K562 (cell line): ENCODE data around the gene HMOX2. TPM values are rescaled to one million over a fixed set of nuclear protein-coding genes. Genes with fewer than 3 reads are reported as not detected.

Experiments
- FOSL1 ChIP-seq: fragments of 200-800 bp; sonication (Bioruptor generic); conservative IDR thresholded peaks from 2 replicates; pipeline ENCODE4 v1.6.1; 2016; ENCODE audit warnings: missing genetic modification characterization, missing compliant biosample characterization
- HDAC3 ChIP-seq: fragments of 450-650 bp; IDR thresholded peaks from 2 replicates; pipeline ENCODE4 v1.6.1; 2018; ENCODE audit warnings: borderline replicate concordance, mild to moderate bottlenecking, moderate library complexity; ENCODE audit not compliant: partially characterized antibody
- MAFF ChIP-seq: IDR thresholded peaks from 2 replicates; pipeline ENCODE4 v1.6.1; 2012; ENCODE audit warnings: low read length, improper control_type of control experiment
- NFYB ChIP-seq: IDR thresholded peaks from 2 replicates; pipeline ENCODE4 v1.6.1; 2011; ENCODE audit warnings: mild to moderate bottlenecking, moderate library complexity; ENCODE audit not compliant: insufficient read length; ENCODE audit errors: extremely low read depth
- POLR2H ChIP-seq: IDR thresholded peaks from 2 replicates; pipeline ENCODE4 v1.6.1; 2016; ENCODE audit warnings: missing genetic modification characterization, low read depth, mild to moderate bottlenecking, control low read depth, missing compliant biosample characterization, moderate library complexity
- PTBP1 ChIP-seq: fragments of 200-400 bp; formaldehyde crosslinking; IDR thresholded peaks from 2 replicates; pipeline ENCODE4 v1.6.1; 2017; ENCODE audit warnings: low read depth, low read length
- RUNX1 ChIP-seq: sonication (generic); IDR thresholded peaks from 2 replicates; pipeline ENCODE4 v1.6.1; 2016; ENCODE audit warnings: antibody characterized with exemption, low read depth
- TAF15 ChIP-seq: fragments of 200-400 bp; formaldehyde crosslinking; IDR thresholded peaks from 2 replicates; pipeline ENCODE4 v1.6.1; 2017; ENCODE audit warnings: mild to moderate bottlenecking, low read depth, low read length, moderate library complexity
- XRCC4 ChIP-seq: IDR thresholded peaks from one replicate; pipeline ENCODE4 v1.6.1; 2011; ENCODE audit not compliant: insufficient read depth, insufficient read length; ENCODE audit errors: extremely low read depth
- polyA plus RNA-seq, 8 experiments: library from polyadenylated mRNA; depleted of rRNA in 4 of 8; stranded (reverse) in 5 of 8; unstranded in 3 of 8; fragments of >200 nt; fragmentation: Nextera tagmentation in 2 of 8; fragmentation: Illumina TruSeq in 1 of 8; extraction: Ambion mirVana in 2 of 8; extraction: Trizol in 1 of 8; gene quantifications; 2 replicates each; pipeline versions ENCODE4 v1.2.1 to v1.2.3, GENCODE V29; 2011 to 2014; ENCODE audit warnings: inconsistent platforms in 1 of 8, missing spikeins in 1 of 8
- total RNA-seq, 7 experiments: library from RNA; depleted of rRNA in 6 of 7; stranded (reverse); fragments of >200 nt in 6 of 7; fragmentation: Illumina TruSeq in 2 of 7; extraction: Trizol in 2 of 7; gene quantifications; 2 replicates each; pipeline versions ENCODE4 v1.2.1 to v1.2.3, GENCODE V29; 2011 to 2021; ENCODE audit warnings: low replicate concordance in 1 of 7
- TF ChIP-seq, protein P1 (sequence below): sonication (generic); formaldehyde crosslinking; IDR thresholded peaks from 2 replicates; pipeline ENCODE4 v1.8.0; 2022; ENCODE audit warnings: missing genetic modification reagents, mild to moderate bottlenecking, borderline replicate concordance
- TF ChIP-seq, protein P2 (sequence below): fragments of 250-450 bp; sonication (Bioruptor Pico); IDR thresholded peaks from 2 replicates; pipeline ENCODE4 v1.9.0; 2021; ENCODE audit warnings: mild to moderate bottlenecking, inconsistent platforms
- TF ChIP-seq, protein P3 (sequence below): fragments of 250-450 bp; sonication (Bioruptor Pico); IDR thresholded peaks from 2 replicates; pipeline ENCODE4 v1.5.0; 2022; ENCODE audit warnings: mild to moderate bottlenecking
- TF ChIP-seq, protein P4 (sequence below): fragments of 250-450 bp; sonication (Bioruptor Pico); IDR thresholded peaks from 2 replicates; pipeline ENCODE4 v1.8.0; 2022; ENCODE audit warnings: inconsistent platforms
- TF ChIP-seq, protein P5 (sequence below): fragments of 450-650 bp; IDR thresholded peaks from 2 replicates; pipeline ENCODE4 v1.6.1; 2018; ENCODE audit not compliant: partially characterized antibody

The HMOX2 gene
- total and polyA plus RNA-seq, 9 of the 15 experiments (the other 6 are each of a cell fraction or from before 2014, with no cell fraction given), result 26.8 to 87.4 (median 57.4) TPM

DNA sequence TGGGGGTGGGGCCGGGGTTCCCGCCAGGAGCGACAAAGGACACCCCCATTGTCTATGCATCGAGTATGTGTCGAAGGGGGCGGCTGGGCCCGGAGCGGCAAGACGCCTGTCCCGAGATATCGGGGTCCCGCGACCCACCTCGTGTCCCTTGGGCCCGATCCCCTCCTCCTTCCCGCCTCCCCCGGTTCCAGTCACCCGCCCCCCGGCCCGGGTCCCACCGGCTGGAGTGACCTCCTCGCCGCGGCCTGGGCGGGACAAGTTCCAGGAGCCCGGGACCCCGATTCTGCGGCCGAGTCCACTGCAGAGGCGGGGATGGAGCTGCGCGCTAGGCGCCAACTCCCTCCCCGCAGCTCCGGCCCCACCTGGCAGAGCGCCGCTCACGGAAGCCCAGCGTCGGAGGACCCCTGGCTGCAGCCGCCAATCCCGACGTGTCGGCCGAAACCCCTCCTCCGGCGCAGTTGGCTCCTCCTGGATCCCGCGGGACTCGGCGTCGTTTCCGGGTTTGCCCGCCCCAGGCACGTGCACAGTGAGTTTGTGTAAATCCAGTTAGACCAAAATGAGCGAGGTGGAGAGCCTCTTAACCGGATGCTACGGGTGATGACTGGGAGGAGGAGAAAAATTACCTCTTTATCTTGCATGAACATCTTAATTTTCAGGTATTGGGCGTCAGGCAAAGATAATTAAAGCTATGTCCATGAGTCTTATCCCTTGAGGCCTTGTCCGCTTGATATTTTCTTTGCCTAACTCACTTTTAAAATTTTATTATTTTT is 1.8 kb upstream of the HMOX2 start, which contains the start of gene NMRAL1 (continued):
- TF ChIP-seq, protein P1, sequence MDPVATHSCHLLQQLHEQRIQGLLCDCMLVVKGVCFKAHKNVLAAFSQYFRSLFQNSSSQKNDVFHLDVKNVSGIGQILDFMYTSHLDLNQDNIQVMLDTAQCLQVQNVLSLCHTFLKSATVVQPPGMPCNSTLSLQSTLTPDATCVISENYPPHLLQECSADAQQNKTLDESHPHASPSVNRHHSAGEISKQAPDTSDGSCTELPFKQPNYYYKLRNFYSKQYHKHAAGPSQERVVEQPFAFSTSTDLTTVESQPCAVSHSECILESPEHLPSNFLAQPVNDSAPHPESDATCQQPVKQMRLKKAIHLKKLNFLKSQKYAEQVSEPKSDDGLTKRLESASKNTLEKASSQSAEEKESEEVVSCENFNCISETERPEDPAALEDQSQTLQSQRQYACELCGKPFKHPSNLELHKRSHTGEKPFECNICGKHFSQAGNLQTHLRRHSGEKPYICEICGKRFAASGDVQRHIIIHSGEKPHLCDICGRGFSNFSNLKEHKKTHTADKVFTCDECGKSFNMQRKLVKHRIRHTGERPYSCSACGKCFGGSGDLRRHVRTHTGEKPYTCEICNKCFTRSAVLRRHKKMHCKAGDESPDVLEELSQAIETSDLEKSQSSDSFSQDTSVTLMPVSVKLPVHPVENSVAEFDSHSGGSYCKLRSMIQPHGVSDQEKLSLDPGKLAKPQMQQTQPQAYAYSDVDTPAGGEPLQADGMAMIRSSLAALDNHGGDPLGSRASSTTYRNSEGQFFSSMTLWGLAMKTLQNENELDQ, result no peak
- TF ChIP-seq TAF15 (no peak), XRCC4 (no peak), RUNX1 (no peak), HDAC3 (peak; percentile 36), PTBP1 (no peak), POLR2H (tag) (peak; percentile 85), FOSL1 (tag) (no peak), NFYB (peak; percentile 45), MAFF (peak; percentile 49; the same call in 1 of the 2 replicates)
- TF ChIP-seq, protein P2, sequence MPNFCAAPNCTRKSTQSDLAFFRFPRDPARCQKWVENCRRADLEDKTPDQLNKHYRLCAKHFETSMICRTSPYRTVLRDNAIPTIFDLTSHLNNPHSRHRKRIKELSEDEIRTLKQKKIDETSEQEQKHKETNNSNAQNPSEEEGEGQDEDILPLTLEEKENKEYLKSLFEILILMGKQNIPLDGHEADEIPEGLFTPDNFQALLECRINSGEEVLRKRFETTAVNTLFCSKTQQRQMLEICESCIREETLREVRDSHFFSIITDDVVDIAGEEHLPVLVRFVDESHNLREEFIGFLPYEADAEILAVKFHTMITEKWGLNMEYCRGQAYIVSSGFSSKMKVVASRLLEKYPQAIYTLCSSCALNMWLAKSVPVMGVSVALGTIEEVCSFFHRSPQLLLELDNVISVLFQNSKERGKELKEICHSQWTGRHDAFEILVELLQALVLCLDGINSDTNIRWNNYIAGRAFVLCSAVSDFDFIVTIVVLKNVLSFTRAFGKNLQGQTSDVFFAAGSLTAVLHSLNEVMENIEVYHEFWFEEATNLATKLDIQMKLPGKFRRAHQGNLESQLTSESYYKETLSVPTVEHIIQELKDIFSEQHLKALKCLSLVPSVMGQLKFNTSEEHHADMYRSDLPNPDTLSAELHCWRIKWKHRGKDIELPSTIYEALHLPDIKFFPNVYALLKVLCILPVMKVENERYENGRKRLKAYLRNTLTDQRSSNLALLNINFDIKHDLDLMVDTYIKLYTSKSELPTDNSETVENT, result peak; percentile 87
- TF ChIP-seq, protein P3, sequence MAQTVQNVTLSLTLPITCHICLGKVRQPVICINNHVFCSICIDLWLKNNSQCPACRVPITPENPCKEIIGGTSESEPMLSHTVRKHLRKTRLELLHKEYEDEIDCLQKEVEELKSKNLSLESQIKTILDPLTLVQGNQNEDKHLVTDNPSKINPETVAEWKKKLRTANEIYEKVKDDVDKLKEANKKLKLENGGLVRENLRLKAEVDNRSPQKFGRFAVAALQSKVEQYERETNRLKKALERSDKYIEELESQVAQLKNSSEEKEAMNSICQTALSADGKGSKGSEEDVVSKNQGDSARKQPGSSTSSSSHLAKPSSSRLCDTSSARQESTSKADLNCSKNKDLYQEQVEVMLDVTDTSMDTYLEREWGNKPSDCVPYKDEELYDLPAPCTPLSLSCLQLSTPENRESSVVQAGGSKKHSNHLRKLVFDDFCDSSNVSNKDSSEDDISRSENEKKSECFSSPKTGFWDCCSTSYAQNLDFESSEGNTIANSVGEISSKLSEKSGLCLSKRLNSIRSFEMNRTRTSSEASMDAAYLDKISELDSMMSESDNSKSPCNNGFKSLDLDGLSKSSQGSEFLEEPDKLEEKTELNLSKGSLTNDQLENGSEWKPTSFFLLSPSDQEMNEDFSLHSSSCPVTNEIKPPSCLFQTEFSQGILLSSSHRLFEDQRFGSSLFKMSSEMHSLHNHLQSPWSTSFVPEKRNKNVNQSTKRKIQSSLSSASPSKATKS (CRISPR knock-in tag), result no peak
- TF ChIP-seq, protein P4, sequence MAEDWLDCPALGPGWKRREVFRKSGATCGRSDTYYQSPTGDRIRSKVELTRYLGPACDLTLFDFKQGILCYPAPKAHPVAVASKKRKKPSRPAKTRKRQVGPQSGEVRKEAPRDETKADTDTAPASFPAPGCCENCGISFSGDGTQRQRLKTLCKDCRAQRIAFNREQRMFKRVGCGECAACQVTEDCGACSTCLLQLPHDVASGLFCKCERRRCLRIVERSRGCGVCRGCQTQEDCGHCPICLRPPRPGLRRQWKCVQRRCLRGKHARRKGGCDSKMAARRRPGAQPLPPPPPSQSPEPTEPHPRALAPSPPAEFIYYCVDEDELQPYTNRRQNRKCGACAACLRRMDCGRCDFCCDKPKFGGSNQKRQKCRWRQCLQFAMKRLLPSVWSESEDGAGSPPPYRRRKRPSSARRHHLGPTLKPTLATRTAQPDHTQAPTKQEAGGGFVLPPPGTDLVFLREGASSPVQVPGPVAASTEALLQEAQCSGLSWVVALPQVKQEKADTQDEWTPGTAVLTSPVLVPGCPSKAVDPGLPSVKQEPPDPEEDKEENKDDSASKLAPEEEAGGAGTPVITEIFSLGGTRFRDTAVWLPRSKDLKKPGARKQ, result no peak
- TF ChIP-seq, protein P5, sequence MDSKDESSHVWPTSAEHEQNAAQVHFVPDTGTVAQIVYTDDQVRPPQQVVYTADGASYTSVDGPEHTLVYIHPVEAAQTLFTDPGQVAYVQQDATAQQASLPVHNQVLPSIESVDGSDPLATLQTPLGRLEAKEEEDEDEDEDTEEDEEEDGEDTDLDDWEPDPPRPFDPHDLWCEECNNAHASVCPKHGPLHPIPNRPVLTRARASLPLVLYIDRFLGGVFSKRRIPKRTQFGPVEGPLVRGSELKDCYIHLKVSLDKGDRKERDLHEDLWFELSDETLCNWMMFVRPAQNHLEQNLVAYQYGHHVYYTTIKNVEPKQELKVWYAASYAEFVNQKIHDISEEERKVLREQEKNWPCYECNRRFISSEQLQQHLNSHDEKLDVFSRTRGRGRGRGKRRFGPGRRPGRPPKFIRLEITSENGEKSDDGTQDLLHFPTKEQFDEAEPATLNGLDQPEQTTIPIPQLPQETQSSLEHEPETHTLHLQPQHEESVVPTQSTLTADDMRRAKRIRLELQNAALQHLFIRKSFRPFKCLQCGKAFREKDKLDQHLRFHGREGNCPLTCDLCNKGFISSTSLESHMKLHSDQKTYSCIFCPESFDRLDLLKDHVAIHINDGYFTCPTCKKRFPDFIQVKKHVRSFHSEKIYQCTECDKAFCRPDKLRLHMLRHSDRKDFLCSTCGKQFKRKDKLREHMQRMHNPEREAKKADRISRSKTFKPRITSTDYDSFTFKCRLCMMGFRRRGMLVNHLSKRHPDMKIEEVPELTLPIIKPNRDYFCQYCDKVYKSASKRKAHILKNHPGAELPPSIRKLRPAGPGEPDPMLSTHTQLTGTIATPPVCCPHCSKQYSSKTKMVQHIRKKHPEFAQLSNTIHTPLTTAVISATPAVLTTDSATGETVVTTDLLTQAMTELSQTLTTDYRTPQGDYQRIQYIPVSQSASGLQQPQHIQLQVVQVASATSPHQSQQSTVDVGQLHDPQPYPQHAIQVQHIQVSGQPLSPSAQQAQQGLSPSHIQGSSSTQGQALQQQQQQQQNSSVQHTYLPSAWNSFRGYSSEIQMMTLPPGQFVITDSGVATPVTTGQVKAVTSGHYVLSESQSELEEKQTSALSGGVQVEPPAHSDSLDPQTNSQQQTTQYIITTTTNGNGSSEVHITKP, result peak; percentile 94
